GM19193 (cell line): ENCODE measurements around the gene MDH1B.
A peak's percentile ranks its signal among the peaks of the same experiment; 100 is the strongest.

Experiments
- POLR2A ChIP-seq: IDR thresholded peaks from 4 replicates; pipeline ENCODE4 v1.6.1; 2011; ENCODE audit not compliant: insufficient read depth, insufficient read length; ENCODE audit errors: extremely low read depth

Gene MDH1B

DNA sequence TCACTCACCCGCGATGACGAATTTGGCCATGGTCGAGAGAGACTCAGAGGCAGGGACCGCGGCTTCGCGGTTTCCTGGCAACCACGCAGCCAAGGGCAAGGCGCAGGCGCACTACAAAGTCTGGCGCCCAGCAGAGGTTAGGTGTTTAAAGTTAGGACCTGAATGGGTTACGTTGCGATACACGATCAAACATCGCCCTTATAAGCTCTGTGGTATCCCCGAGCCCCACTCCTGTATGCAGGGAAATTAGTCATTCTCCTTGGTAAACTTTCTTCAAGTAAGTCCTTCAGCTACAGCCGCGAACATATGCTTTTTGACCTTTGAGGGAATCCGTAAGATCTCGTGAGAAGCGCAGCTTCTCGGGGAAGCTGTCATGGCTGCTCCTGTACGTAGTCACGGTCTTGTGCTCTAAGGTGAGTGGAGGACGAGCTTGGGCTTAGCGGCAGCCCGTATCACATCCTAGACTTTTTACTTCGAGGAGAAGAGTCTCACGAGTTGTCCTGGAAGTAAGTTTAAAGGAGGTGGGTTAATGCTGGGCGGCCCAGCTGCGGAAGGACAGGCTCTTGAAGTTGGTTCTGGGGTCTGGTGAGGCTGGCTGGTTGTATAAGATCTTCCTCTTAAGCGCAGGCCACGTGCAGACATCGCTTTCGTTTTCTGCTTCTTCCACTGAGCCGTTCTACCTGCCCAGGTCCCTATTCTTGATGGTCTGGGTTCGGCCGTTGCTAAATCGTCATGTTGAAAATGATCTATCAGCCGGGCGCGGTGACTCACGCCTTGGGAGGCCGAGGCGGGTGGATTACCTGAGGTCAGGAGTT lies at the start of gene MDH1B, which contains the start of gene FASTKD2:
MDH1B (minus strand) TSS at position 87 of the 815 bp plus-strand sequence; CDS start at position 30, 57 bp downstream.
FASTKD2 (plus strand) TSS at position 365 of the 815 bp plus-strand sequence. CDS start 1,088 bp downstream, outside the sequence.
- TF ChIP-seq POLR2A, result peak; percentile 81

DNA sequence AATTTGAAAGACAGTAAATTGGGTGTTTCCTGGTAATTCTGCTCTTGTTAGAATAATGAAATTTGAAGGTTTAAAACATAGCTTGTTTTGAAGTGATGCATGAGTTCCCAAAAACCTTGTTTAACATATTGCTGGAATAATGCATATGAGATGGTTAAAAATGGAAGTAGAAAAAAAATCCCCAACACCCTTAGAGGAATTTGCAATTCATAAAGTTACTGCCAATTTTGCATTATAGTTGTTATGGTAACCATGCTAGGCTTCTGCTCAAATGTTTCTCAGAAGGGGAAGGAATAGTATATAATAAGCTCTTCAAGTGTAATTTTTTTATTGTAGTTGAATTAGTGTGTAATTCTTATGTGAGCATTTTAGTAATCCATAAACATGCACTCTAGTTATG lies 49.4 kb upstream of the MDH1B start:
- no peak for TF ChIP-seq POLR2A

DNA sequence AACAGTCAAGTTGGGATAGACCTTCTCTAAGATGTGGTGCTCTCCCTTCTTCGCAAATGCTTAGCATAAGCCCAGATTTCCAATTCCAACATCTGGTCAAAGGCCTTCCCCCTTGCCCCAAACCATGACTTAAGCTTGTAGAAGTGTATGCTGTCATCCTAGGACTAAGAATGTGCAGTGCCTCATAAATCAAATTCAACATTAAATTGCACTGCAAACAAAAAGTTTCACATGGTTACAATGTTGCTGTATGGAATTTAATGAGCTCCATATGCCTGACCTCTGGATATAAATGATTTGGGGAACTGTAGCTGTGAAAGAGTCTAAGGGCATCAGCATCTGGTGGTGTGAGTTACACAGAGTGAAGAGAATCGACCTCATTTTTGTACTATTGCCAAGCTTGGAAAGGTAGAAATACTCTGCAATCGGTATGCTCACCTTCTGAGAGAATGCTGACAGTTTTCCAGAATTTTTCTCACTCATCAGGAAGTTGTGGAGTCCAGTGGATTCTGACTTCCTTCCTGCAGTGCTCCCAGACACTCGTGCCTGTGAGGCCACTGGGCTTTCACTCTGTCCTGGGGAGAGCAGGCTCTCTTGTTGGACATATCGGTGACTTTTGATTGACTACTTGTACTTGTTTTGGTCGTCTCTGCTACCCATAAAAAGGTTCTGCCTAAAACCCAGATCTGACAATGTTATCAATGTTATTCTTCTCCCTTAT lies 40.9 kb upstream of the MDH1B start:
- no peak for TF ChIP-seq POLR2A

DNA sequence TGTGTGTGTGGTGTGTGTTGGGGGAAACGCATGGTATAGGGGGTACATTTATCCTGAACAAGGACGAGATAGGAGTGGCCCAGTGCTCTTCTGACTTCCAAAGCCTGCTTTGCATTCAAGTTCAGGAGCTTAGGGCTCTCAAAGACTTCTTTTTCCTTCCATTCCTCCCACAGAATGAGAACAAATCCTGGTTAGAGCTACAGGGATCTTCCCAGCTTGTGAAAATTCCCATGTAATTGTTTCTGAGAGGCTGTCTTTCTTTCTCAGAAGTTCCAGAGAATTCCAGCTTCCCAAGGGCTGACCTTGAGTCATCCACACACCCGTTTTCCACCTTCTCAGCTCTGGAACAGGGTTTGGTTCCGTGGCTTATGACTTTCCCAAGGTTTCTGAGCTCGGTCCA lies 39.2 kb upstream of the MDH1B start:
- TF ChIP-seq POLR2A, result no peak

DNA sequence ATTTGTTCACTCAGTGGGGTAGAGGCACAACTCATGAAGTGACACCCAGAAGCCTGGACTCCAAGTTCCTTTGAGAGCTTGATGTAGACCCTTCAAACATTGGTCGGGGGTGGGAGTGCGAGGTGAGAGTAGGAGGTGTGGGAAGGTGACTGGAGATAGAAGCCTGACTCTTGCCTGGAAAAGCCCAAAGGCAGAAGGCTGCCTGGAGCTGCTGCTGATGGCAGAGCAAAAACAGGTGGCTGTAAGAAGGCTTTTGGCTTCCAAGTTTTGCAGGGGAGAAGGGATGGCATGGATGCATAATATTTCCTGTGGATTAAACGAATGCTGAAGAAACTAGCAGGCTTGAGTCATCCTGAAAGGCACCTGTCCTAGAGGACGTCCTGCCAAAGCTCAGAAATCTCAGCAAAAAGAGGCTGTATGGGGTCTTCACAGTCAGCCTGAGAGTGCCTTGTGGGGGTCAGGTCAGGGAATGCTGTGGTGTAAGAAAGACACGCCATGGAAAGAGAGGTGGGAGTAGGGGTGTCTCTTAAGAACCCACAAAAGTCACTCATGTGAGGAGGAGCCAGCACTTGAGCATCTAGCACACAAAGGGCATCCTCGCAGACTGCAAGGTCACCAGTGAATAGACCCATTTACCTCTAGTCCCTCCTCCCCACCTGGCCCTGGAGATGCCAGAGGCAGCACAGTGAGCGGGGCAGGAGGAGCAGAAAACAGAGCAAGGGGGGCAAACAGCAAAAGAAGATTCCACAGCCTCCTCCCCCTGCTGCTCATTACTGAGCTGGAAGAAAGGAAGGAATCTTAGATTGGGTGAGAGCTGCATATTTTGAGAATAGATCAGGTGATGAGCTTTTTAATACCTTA lies 37.8 kb upstream of the MDH1B start:
- TF ChIP-seq POLR2A, result no peak

DNA sequence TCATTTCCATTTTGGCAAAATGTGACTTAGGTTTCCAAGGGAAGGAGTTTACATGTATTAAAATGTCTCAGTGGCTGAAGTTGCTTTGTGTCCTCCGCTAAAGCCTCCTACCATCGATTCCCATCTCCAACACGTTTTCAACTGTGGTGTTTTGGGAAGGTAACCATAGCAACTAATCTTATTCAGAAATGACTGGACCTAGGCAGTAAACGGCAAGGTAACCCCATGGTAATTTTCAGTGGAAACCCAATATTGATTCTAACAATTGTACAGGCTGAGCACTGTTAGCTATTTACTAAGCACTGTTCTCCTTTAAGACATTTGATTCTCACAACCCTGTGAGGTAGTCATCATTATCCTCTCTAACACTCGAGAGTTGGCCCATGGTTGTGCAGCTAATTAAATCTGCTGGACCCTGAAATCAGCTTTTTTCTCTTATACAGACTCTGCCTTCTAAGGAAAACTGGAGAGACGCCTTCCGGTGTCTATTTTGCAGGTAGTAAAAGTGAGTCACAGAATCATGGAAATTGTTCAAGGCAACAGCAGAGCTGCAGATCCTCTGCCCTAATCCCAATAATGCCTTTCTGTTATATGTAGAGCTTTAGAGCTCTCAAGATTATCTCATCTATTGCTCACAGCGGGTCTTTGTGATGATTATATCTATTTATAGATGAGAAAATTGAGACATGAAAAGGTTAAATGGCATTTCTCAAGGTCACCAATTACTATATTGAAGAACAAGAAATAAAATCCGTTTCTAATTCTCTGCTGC lies 36.5 kb upstream of the MDH1B start:
- no peak for TF ChIP-seq POLR2A

DNA sequence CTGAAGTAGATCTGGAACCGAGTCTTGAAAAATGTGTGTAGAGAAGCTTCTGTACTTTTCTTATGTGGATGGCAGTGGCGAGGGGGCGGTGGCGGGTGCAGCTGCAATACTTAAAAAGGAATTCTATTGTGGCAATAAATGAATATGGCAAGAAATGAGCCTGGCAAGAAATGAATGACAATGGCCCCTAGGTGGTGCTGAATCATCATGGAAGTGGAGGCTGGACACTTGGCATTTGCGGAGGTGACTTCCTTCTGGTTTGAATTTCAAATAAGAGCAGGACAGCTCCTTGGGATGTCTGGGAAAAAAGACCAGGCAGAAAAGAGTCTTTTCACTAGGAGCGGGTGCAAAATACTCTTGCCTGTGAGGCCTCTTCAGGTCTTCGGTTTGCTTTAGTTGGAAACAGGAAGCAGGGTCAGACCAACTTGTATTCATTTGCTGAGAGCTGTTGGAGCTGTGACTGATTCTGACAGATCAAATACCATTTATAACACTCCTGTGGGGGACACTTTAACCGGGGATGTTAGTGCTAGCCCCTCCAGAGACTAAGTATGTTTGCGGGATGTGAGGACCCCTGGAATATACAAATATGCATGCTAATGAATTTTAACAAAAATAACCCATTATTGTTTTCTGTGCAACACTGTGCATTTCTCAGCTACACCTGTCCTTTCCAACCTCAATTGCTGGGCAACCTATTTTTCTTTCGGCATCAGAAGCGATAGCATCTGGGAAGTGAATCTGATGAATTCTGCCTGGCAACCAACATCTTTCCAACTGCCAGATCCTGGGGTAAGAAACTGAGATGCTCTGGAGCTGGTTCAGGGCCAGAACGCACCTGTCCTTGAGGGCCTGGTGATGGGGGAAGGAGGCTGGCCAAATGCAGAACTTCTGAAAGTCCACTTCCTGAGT lies 35.6 kb upstream of the MDH1B start:
- TF ChIP-seq POLR2A, result no peak

DNA sequence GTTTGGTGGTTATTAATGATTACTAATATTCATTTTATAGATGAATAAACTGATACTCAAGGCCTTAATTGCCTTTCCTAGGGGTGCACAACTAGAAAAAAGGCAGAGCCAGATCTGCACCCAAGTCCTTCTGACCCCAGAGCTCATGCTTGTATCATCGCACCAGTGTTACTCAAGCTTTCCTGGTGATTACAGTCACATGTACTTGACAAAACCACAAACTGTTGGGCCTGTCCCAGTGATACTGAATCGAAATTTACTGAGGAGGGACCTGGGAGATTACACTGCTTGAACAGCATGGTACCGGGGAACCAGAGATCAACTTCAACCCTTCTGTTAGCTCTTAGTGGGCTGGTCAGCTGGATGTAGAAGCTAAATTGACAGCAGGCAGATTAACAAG lies 34.0 kb upstream of the MDH1B start:
- no peak for TF ChIP-seq POLR2A

DNA sequence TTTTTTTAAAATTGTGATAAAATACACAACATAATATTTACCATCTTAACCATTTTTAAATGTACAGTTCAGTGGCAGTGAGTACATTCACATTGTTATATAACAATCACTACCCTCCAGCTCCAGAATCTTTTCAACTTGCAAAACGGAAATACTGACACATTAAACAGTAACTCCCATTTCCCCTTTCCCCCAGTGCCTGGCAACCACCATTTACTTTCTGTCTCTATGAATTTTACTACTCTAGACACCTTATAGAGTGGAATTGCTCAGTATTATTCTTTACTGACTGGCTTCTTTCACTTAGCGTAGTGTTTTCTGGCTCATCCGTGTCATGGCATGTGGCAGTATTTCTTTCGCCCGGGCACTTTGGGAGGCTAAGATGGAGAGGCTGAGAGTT lies 32.9 kb upstream of the MDH1B start:
- no peak for TF ChIP-seq POLR2A

DNA sequence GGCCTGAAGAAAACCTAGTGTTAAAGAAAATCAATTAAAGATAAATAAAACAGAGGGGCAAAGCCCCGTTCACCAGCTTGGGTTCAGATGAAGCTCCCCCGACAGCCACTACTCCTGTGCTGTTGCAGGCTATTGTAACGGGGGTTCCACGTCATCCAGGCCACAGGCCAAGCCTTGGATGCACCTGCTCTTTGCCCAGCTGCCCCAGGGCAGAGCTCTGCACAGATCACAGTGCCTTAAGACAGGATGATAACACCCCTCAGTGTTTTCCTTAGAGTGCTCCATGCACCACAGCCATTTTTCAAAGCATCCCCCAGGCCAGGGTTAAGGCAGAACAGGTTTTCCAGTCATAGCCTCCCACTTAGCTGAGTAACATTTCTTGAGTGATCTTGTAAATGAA lies 32.2 kb upstream of the MDH1B start:
- TF ChIP-seq POLR2A, result no peak

DNA sequence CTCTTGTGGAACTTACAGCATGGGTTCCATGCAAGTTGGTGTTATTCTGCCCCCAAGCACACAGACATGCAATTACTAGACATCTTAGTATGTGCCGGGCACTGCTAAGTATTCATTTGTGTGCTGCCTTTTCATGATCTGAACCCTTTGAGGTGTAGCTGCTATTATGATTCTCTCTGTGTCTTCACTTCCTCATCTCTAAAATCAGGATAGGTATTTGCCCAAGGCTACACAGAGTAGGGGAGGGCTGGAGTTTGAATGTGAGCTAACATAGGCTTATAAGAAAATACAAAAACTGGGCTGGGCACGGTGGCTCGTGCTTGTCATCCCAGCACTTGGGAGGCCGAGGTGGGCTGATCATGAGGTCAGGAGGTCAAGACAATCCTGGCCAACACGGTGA lies 27.5 kb upstream of the MDH1B start:
- TF ChIP-seq POLR2A, result no peak

DNA sequence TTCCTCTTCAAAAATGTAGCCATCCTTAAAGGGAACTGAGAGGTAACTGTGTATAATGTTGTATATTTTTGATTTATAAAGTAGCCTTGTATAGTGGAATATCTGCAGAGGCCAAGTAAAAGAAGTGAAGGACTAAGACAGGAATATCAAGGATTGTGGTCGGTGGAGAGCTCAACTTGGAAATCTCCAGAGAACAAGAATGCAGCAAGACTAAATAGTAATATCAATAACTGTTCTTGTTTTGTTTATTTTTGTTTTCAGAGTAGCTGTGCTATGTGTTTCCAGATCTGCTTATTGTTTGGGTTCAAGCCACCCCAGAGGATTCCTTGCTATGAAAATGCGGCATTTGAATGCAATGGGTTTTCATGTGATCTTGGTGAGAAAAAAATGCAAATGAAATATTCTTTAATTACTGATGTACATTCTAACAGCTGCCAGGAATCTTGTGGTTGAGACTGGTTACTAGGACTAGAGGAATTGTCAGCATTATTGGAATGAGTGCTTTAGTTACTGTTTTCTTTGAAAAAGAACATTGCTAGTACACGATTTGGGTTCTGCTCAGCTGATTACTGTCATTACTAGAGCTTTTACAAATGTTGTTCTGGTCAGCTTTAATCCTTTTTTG lies 25.3 kb upstream of the MDH1B start:
- TF ChIP-seq POLR2A, result no peak
